Measurements from ENCODE around the gene FABP3. TPM values are rescaled to one million over a fixed set of nuclear protein-coding genes. Genes with fewer than 3 reads are reported as not detected.
A peak's percentile ranks its signal among the peaks of the same experiment; 100 is the strongest.

Gene FABP3
- polyA plus RNA-seq, 1 donor from 2014 or later: 7.1 TPM

- peak; percentile 69 for TF ChIP-seq REST (IDR thresholded peaks at IDR 0.05; ENCODE audit: borderline replicate concordance)
- TF ChIP-seq CTCF (IDR thresholded peaks at IDR 0.05; ENCODE audit: poor library complexity, severe bottlenecking): no peak
- TF ChIP-seq SMC3 (conservative IDR thresholded peaks at IDR 0.05; ENCODE audit: poor library complexity): peak; percentile 12
- no peak for TF ChIP-seq EZH2 (IDR thresholded peaks at IDR 0.05; ENCODE audit: borderline replicate concordance, insufficient read depth, low read length, poor library complexity, severe bottlenecking)
- TF ChIP-seq EP300 (conservative IDR thresholded peaks at IDR 0.05; ENCODE audit: poor library complexity, severe bottlenecking): peak; percentile 73
- peak; percentile 32 for TF ChIP-seq TAF1 (IDR thresholded peaks at IDR 0.05; ENCODE audit: low read depth)
- peak; percentile 80 for TF ChIP-seq POLR2AphosphoS5 (IDR thresholded peaks at IDR 0.05)
- TF ChIP-seq MXI1 (conservative IDR thresholded peaks at IDR 0.05; ENCODE audit: poor library complexity, severe bottlenecking): peak; percentile 42
- no peak for TF ChIP-seq RAD21 (conservative IDR thresholded peaks at IDR 0.05)
- H3K27me3 ChIP-seq (ENCODE audit: insufficient read depth, low read depth, low read length): no peaks in the 10 kb centered on the region
- H3K27ac ChIP-seq (ENCODE audit: low read length): peak overlapping the region; percentile 83
- no peaks in the 10 kb centered on the region for H3K79me2 ChIP-seq (replicated peaks; ENCODE audit: insufficient read depth, low read length)
- no peaks in the 10 kb centered on the region for H3K9me3 ChIP-seq (ENCODE audit: low read length)
- peak overlapping the region; percentile 61 for H3K9ac ChIP-seq (ENCODE audit: low read length)
- no peaks in the 10 kb centered on the region for H4K20me1 ChIP-seq (ENCODE audit: insufficient read depth)
- no peak overlapping the region for H2AFZ ChIP-seq (ENCODE audit: low read depth, low read length)
- no peaks in the 10 kb centered on the region for H3K36me3 ChIP-seq (ENCODE audit: insufficient read depth, low read length)
- peak overlapping the region; percentile 23 for H3K4me3 ChIP-seq (ENCODE audit: low read length)
- no peaks in the 10 kb centered on the region for H3F3A ChIP-seq (ENCODE audit: insufficient read depth, low read length, poor library complexity, severe bottlenecking)
- H3K4me2 ChIP-seq (ENCODE audit: low read length): no peak overlapping the region
- H3K9me2 ChIP-seq (ENCODE audit: insufficient read depth, low read length): no peaks in the 10 kb centered on the region
Observed at GRCh38 chr1:31376375-31377134, 3.7 kb upstream of the FABP3 start.

GRCh38 chr1:31374511-31375196, 1.8 kb upstream of the FABP3 start:
- TF ChIP-seq SMC3 (conservative IDR thresholded peaks at IDR 0.05; ENCODE audit: poor library complexity) (no peak), MXI1 (conservative IDR thresholded peaks at IDR 0.05; ENCODE audit: poor library complexity, severe bottlenecking) (no peak), POLR2AphosphoS5 (IDR thresholded peaks at IDR 0.05) (no peak), EP300 (conservative IDR thresholded peaks at IDR 0.05; ENCODE audit: poor library complexity, severe bottlenecking) (no peak), CTCF (IDR thresholded peaks at IDR 0.05; ENCODE audit: poor library complexity, severe bottlenecking) (no peak), RAD21 (conservative IDR thresholded peaks at IDR 0.05) (no peak), TAF1 (IDR thresholded peaks at IDR 0.05; ENCODE audit: low read depth) (no peak), REST (IDR thresholded peaks at IDR 0.05; ENCODE audit: borderline replicate concordance) (no peak), EZH2 (IDR thresholded peaks at IDR 0.05; ENCODE audit: borderline replicate concordance, insufficient read depth, low read length, poor library complexity, severe bottlenecking) (no peak)
- Histone ChIP-seq H3K27ac (ENCODE audit: low read length) (peak overlapping the region; percentile 82), H4K20me1 (ENCODE audit: insufficient read depth) (no peaks in the 10 kb centered on the region), H3K9me3 (ENCODE audit: low read length) (no peaks in the 10 kb centered on the region), H2AFZ (ENCODE audit: low read depth, low read length) (no peak overlapping the region), H3K9me2 (ENCODE audit: insufficient read depth, low read length) (no peaks in the 10 kb centered on the region), H3K4me3 (ENCODE audit: low read length) (no peak overlapping the region), H3K27me3 (ENCODE audit: insufficient read depth, low read depth, low read length) (no peaks in the 10 kb centered on the region), H3F3A (ENCODE audit: insufficient read depth, low read length, poor library complexity, severe bottlenecking) (no peaks in the 10 kb centered on the region), H3K4me2 (ENCODE audit: low read length) (no peak overlapping the region), H3K9ac (ENCODE audit: low read length) (no peak overlapping the region), H3K36me3 (ENCODE audit: insufficient read depth, low read length) (no peaks in the 10 kb centered on the region), H3K79me2 (replicated peaks; ENCODE audit: insufficient read depth, low read length) (no peaks in the 10 kb centered on the region)
